ENCODE measurements around the gene CNRIP1.
A peak's percentile ranks its signal among the peaks of the same experiment; 100 is the strongest.
"Not testable (repeated sequence)": the region's sequence is repeated elsewhere in the genome, so short reads cannot be mapped to it uniquely, and the experiment has no call there.

CNRIP1 gene

GRCh38 chr2:68340226-68341061 is 20.7 kb upstream of the CNRIP1 start:
- DNase-seq, result no peak

GRCh38 chr2:68336192-68336591 is 16.4 kb upstream of the CNRIP1 start:
- DNase-seq, result no peak

GRCh38 chr2:68333931-68334330 is 14.2 kb upstream of the CNRIP1 start:
- DNase-seq, result no peak

- DNase-seq, result no peak
Measured at GRCh38 chr2:68333009-68333408, 13.3 kb upstream of the CNRIP1 start.

- DNase-seq, result no peak
Measured at GRCh38 chr2:68330691-68331090, 10.9 kb upstream of the CNRIP1 start.

- DNase-seq, result no peak
Measured at GRCh38 chr2:68328901-68329300, 9.2 kb upstream of the CNRIP1 start.

DNA sequence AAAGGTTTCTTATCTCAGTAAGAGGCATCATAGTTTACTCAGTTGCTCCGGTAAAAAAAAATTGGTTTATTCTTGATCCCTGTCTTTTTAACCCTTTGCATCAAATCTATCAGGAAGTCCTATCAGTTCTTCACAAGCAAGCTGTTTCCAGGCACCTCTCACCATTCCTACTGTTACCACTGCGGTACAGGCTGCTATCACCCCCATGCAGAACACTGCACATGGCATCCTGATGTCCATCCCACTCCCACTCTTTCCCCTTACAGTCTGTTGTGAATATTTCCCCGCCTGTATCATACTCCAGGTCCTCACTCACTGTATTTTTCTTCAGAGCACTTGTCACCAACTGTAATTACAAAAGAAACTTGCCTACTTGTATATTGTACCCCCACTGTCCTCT is 5.3 kb upstream of the CNRIP1 start:
- DNase-seq, result no peak

GRCh38 chr2:68320118-68320641 is 431 bp upstream of the CNRIP1 start:
- DNase-seq, result no peak

- no peak for DNase-seq
Measured at GRCh38 chr2:68318914-68319397, 793 bp downstream of the CNRIP1 start.

GRCh38 chr2:68317971-68318913 is 1.5 kb downstream of the CNRIP1 start:
- DNase-seq, result no peak

DNA sequence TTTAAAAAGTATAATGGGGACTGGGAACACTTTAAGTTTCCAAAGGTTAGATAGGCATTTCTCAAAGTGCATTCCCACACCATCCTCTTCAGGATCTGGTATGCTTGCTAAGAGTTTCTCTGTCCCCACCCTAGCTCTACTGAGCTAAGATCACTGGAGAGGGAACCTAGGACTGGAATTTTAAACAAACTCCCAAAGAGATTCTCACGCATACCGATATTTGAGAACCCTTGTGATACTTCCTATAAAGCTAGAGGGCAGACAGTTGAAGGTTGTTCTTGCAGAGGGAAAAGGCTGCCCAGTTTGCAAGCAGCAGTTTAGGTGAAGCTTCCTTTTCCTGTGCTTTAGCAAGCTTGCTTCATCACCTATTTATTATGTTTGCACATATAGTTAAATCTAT is 3.6 kb downstream of the CNRIP1 start:
- DNase-seq, result no peak

- DNase-seq, result no peak
Measured at GRCh38 chr2:68311033-68311432, 8.7 kb downstream of the CNRIP1 start.

DNA sequence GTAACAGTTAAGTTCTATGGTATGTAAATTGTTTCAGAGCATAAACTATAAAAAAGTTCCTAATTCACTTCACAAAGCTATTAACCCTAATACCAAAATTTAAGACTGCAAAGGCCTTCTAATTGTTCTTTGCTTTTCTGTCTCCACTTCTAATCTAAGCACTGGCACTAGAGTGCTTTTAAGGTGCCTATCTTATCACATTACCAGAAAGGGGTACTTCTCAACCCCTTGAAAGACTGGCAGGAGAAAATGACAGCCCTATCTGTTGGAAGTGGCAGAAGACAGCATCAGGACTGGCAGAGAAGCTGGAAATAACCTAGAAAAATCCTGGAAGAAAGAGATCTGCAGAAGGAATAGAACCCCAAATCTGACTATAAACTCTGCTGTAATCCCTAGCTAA is 10.3 kb downstream of the CNRIP1 start:
- no peak for DNase-seq

GRCh38 chr2:68303902-68304272 is 15.9 kb downstream of the CNRIP1 start:
- DNase-seq, result not testable (repeated sequence)

DNA sequence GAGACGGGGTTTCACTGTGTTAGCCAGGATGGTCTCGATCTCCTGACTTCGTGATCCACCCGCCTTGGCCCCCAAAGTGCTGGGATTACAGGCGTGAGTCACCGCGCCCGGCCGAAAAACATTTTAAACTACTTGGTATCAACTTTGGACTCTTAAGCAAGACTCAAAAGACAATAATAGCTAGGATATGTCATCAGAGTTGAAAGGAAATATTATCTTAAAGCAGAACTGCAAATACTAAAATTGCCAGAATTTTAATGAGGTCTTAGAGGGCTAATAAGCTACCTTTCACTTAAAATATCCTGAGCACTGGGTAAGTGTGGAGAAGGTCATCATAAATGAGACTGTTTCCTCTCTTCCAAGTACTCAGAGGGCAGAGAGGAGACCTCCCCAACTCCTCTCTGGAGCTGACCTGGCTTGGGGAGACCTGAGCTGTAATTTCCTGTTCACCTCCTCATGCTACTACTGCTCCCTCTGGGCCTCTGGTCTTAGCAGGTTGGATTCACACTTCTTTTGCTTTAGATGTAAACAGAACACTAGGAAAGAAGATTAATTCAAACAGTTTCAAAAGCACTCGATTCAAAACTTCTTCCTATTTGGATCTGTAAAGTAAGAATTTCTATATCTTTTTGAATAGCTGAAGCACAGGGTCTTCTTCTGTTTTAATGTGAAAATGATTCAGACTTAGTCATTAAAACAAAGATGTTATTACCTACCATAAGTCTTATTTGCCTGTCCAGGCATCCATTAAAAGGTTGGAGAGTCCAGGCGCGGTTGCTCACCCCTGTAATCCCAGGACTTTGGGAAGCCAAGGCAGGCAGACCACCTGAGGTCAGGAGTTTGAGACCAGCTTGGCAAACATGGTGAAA is 16.5 kb downstream of the CNRIP1 start:
- no peak for DNase-seq

DNA sequence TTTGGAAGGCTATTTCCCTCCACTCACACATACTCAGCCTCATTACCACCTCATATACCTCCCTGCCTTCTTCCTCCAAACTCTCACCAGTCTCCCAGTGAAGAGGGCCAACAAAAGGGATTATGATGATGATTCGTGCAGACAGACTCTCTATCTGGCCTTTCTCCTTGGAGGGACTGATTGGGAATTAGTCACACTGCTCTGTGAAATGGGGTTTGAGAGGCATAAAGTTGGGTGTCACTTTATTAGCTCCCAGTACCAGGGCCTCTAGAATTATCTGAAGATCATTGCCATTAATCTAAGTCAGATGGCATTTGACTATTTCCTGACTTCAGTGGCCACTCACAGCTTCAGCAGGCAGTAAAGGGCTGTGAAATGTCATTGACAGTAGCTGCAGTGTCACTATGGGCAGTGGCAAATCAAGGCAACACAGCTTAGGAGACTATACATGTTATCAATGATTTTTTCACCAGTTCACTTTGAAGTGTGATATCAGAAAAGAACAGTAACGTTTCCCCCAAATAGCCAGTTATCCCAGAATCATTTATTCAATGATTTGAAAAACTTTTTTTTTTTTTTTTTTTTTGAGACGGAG is 17.4 kb downstream of the CNRIP1 start:
- DNase-seq, result no peak

- no peak for DNase-seq
Measured at GRCh38 chr2:68295516-68295915, 24.2 kb downstream of the CNRIP1 start.

GRCh38 chr2:68294913-68295312 is 24.8 kb downstream of the CNRIP1 start:
- DNase-seq, result no peak

DNA sequence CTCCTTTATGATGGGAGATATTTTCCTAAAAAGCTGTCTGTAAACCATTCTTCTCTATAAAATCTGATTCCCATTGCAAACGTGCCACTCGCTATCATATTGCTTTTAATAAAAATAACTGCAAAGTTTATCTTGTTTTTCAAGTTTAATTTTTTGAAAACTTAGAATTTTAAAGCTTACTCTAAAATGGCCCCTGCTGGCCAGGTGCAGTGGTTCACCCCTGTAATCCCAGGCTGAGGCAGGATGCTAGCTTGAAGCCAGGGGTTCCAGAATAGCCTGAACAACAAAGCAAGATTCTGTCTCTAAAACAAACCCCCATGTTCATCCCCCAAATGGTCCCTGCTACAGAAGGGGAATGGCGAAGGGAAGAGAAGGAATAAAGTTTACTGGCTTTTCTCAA is 25.6 kb downstream of the CNRIP1 start:
- no peak for DNase-seq

- DNase-seq, result no peak
Measured at GRCh38 chr2:68293755-68294154, 26.0 kb downstream of the CNRIP1 start.

DNA sequence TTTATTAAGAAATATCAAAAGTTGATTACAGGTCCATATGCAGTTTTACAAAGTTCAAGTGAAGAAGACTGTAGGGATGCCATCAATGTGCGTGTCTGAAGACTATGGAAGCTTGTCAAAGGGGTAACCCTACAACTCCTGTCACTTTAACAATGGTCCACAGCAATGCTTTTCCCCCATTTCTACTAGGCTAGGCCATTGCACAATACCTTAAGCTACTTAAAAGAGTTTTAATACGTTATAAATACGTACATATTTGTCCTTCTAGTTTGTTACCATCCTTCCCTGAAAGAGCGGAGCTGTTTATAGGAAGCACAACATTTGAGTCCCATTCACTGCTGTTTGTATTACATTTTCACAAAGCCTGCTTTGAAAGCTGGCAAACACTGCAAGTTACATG is 26.7 kb downstream of the CNRIP1 start:
- no peak for DNase-seq

DNA sequence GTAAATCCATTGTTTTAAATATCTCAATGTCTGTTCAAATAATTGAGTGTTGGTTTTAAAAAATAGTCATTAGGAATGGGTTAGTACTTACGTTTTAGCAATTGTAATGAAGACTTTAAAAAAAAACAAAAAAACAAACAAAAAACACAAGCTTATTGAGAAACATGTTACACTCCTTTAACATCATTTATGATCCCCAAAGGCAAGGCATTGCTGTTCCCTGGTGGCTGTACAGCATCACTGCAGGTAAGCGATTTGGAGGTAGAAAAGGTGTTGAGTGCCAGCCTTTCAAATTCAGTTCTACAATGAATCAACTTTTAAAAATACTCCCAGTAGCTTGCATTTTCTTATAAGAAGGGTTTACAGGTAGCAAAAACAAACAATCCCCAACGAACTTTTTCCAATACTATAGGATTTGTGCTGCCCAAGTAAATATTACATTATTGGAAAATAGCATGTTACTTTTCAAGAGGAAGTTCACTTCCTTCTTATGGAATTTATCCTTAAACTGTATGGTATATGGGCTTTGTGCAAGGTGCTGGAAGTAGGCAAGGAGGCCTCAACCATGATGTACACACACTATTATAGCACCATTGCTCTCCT is 27.5 kb downstream of the CNRIP1 start:
- peak in 1 of 2 experiments; percentile 3 for DNase-seq

Measured in activated CD4-positive, alpha-beta T cell treated with anti-CD3 and anti-CD28 coated beads, Interleukin-2, amount 50 U/mL, for 48 hours (primary cell).